ENCODE results near the gene GAGE13. TPM values are rescaled to one million over a fixed set of nuclear protein-coding genes. Genes with fewer than 3 reads are reported as not detected.

Gene GAGE13
- total and polyA plus RNA-seq, 2 of the 4 experiments (the other 2 are of a cell fraction) = not detected

GRCh38 chrX:49303346-49303745, 28.0 kb upstream of the GAGE13 start, which contains the start of gene GAGE10:
TSS of gene GAGE10 (plus strand) at chrX:49303646. CDS start at chrX:49304860, 1,214 bp downstream.
- Histone ChIP-seq H3K9me3 (ENCODE audit: control insufficient read depth, insufficient read depth, low read length) (no peaks in the 10 kb centered on the region), H4K20me1 (ENCODE audit: insufficient read depth, low read length) (no peaks in the 10 kb centered on the region), H2AFZ (replicated peaks; ENCODE audit: low read length, poor library complexity) (no peak within 1 kb of the TSS), H4K8ac (ENCODE audit: low read depth in 2 of 2, low read length in 2 of 2) (no peak within 1 kb of the TSS), H2AK9ac (replicated peaks; ENCODE audit: low read depth, low read length, poor library complexity) (no peak within 1 kb of the TSS), H3K27me3 (ENCODE audit: control insufficient read depth, insufficient read depth, low read length) (peaks cover 3% of the 10 kb centered on the region; the same call in 1 of the 2 replicates), H3K4ac (ENCODE audit: low read depth, low read length) (no peak within 1 kb of the TSS), H2BK20ac (ENCODE audit: low read depth, low read length) (no peak within 1 kb of the TSS), H4K5ac (ENCODE audit: low read depth, low read length) (no peak within 1 kb of the TSS), H2BK15ac (ENCODE audit: low read depth, low read length) (no peak within 1 kb of the TSS), H3K18ac (ENCODE audit: low read depth, low read length) (no peak within 1 kb of the TSS), H4K91ac (ENCODE audit: insufficient read depth, low read depth, low read length) (no peak within 1 kb of the TSS), H3K4me2 (ENCODE audit: low read depth, low read length) (no peak within 1 kb of the TSS), H3K56ac (ENCODE audit: extremely low read depth, insufficient read depth, low read length) (no peak within 1 kb of the TSS), H3K36me3 (ENCODE audit: control insufficient read depth, insufficient read depth, low read length) (no peaks in the 10 kb centered on the region), H3K23ac (ENCODE audit: low read depth, low read length) (no peak within 1 kb of the TSS), H2BK5ac (ENCODE audit: low read depth, low read length, poor library complexity, severe bottlenecking) (no peak within 1 kb of the TSS), H3K14ac (replicated peaks; ENCODE audit: low read depth, low read length) (no peak within 1 kb of the TSS), H3K9ac (ENCODE audit: low read depth, low read length) (no peak within 1 kb of the TSS), H3K9me1 (ENCODE audit: insufficient read depth, low read length) (no peaks in the 10 kb centered on the region), H2AK5ac (ENCODE audit: low read depth, low read length) (no peak within 1 kb of the TSS), H3K79me1 (ENCODE audit: low read depth in 1 of 2, low read length in 2 of 2) (no peaks in the 10 kb centered on the region), H3K4me1 (ENCODE audit: control insufficient read depth, insufficient read depth, low read length) (no peaks in the 10 kb centered on the region), H2BK120ac (ENCODE audit: low read depth, low read length) (no peak within 1 kb of the TSS), H3K4me3 (ENCODE audit: insufficient read depth, low read depth, low read length) (no peak within 1 kb of the TSS), H3K27ac (ENCODE audit: insufficient read depth, low read length) (no peak within 1 kb of the TSS)
- ATAC-seq (ENCODE audit: low read depth) = no peak
- dilution Hi-C loops (cut with HindIII; ENCODE audit: low sequenced_read_pairs, unreplicated experiment) = no loop called here
- in situ Hi-C loops (cut with MboI; ENCODE audit: low sequenced_read_pairs) = no loop called here
- BruUV-seq (replicated peaks) = no TSS peak
- POLR2A ChIA-PET (ENCODE audit: unreplicated experiment) = no interaction called here
- TF ChIP-seq BHLHE40 (IDR thresholded peaks at IDR 0.05; ENCODE audit: low read depth, low read length) (no peak), MXI1 (IDR thresholded peaks at IDR 0.05; ENCODE audit: borderline replicate concordance, low read depth, low read length) (no peak), POLR2A (IDR thresholded peaks at IDR 0.05; ENCODE audit: low read depth, low read length) (no peak), NFE2L2 (IDR thresholded peaks at IDR 0.05; ENCODE audit: low read depth, low read length) (no peak), CTCF (conservative IDR thresholded peaks at IDR 0.05; ENCODE audit: low read depth, low read length) (no peak), USF2 (IDR thresholded peaks at IDR 0.05; ENCODE audit: low read depth, low read length) (no peak), MAFK (IDR thresholded peaks at IDR 0.05; ENCODE audit: low read depth, low read length) (no peak), RCOR1 (IDR thresholded peaks at IDR 0.05; ENCODE audit: insufficient replicate concordance, low read length) (no peak), RAD21 (IDR thresholded peaks at IDR 0.05; ENCODE audit: low read length) (no peak), SMC3 (IDR thresholded peaks at IDR 0.05; ENCODE audit: low read depth, low read length) (no peak)
- 73% methylated on average over 3 of the region's 15 CpGs; no CpG with 5 or more reads in 1 of the 2 experiments for WGBS, 2 experiments (ENCODE audit: extremely low coverage in 2 of 2, insufficient read length in 1 of 2)
- intact Hi-C loops (cut with micrococcal nuclease) = no loop called here
- no peak for DNase-seq
- CTCF ChIA-PET = no interaction called here
